Body of pancreas (tissue), 4 donors: Measurements from ENCODE around the gene UMAD1. TPM values are rescaled to one million over a fixed set of nuclear protein-coding genes. Genes with fewer than 3 reads are reported as not detected.

ENCODE experiments used
- ATAC-seq: fragments of 150-250 bp; one replicate; pipeline ENCODE4 v1.9.1; 2016
- DNase-seq, 4 donors: peaks; one replicate each; pipeline ENCODE4 v3.0.0-alpha.2; 2019
- H3K27ac ChIP-seq, 4 donors: fragments of 200-600 bp; sonication (generic); 1 replicate in 3 of 4; 2 replicates in 1 of 4; pipeline versions ENCODE4 v1.5.1 to v1.6.1; 2016 to 2019; ENCODE audit warnings: mild to moderate bottlenecking in 1 of 4, mixed read lengths in 1 of 4, moderate library complexity in 1 of 4
- H3K27me3 ChIP-seq, 2 donors: fragments of 200-600 bp; sonication (generic); one replicate each; pipeline ENCODE4 v1.6.0; 2016; ENCODE audit warnings: mild to moderate bottlenecking in 1 of 2
- H3K36me3 ChIP-seq, 2 donors: fragments of 200-600 bp; sonication (generic); replicated peaks in 1 of 2; 2 replicates each; pipeline ENCODE4 v1.5.1; 2016; ENCODE audit warnings: low read depth in 2 of 2; ENCODE audit not compliant: insufficient read depth in 1 of 2
- H3K4me1 ChIP-seq: fragments of 200-600 bp; sonication (generic); one replicate; pipeline ENCODE4 v1.6.0; 2016
- H3K4me3 ChIP-seq, 2 donors: fragments of 200-600 bp; sonication (generic); 1 replicate in 1 of 2; 2 replicates in 1 of 2; pipeline ENCODE4 v1.5.1; 2016 to 2019
- H3K9me3 ChIP-seq, 3 donors: fragments of 200-600 bp; sonication (generic); 1 replicate in 2 of 3; 2 replicates in 1 of 3; pipeline ENCODE4 v1.5.1; 2016
- POLR2A ChIP-seq, 3 donors: fragments of 450-650 bp; IDR thresholded peaks; one replicate each; pipeline ENCODE4 v1.6.1; 2016; ENCODE audit warnings: antibody characterized with exemption in 3 of 3, mild to moderate bottlenecking in 2 of 3
- WGBS, 2 donors: methylation state at CpG; one replicate each; pipeline ENCODE4 v1.1.5; 2017; 5-methylcytosine and 5-hydroxymethylcytosine counted together
- intact Hi-C: fragments of 100-400 bp; cut with DNase I; formaldehyde crosslinking; loops from one replicate; pipeline ENCODE4 v1.15.1; 2023
- total RNA-seq, 2 donors: library from RNA; depleted of rRNA; stranded (reverse); fragments of >200 nt; gene quantifications; one replicate each; pipeline ENCODE4 v1.1.0, GENCODE V29; 2016
- TF ChIP-seq, protein P1 (sequence below), 7 experiments: fragments of 450-650 bp in 4 of 7; fragments of 200-600 bp in 3 of 7; sonication (generic) in 3 of 7; IDR thresholded peaks; one replicate each; pipeline ENCODE4 v1.5.1; 2016 to 2019; ENCODE audit warnings: antibody characterized with exemption in 7 of 7

Gene UMAD1
- total RNA-seq, 2 donors from 2014 or later, result 15.8 to 34.8 TPM

DNA sequence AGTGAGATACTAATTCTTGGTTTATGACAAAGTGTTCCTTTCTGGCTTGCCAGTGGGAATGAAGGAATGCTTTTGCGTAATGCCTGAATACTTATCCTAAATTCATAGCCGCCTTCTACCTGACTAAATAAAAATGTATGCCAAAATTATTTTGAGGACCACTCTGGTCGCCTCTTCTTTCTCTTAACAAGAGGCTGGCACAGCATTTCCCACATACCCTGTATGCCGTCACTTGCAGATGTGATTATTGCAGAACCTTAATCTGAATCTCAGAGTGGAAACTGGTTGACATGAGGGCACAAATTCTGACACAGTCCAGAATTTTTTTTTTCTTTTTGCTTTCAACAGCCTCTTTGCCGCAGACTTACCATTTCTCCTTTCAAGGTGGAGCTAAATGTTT, 203.4 kb downstream of the UMAD1 start:
- Histone ChIP-seq H3K36me3 (peaks cover 0 to 4% of the 10 kb centered on the region in 2 donors), H3K9me3 (no peaks in the 10 kb centered on the region), H3K4me1 (no peaks in the 10 kb centered on the region), H3K4me3 (no peak overlapping the region), H3K27ac (no peak overlapping the region), H3K27me3 (no peaks in the 10 kb centered on the region)
- intact Hi-C loops, result no loop called here
- TF ChIP-seq POLR2A (IDR thresholded peaks at IDR 0.05), result no peak
- TF ChIP-seq, protein P1, sequence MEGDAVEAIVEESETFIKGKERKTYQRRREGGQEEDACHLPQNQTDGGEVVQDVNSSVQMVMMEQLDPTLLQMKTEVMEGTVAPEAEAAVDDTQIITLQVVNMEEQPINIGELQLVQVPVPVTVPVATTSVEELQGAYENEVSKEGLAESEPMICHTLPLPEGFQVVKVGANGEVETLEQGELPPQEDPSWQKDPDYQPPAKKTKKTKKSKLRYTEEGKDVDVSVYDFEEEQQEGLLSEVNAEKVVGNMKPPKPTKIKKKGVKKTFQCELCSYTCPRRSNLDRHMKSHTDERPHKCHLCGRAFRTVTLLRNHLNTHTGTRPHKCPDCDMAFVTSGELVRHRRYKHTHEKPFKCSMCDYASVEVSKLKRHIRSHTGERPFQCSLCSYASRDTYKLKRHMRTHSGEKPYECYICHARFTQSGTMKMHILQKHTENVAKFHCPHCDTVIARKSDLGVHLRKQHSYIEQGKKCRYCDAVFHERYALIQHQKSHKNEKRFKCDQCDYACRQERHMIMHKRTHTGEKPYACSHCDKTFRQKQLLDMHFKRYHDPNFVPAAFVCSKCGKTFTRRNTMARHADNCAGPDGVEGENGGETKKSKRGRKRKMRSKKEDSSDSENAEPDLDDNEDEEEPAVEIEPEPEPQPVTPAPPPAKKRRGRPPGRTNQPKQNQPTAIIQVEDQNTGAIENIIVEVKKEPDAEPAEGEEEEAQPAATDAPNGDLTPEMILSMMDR (IDR thresholded peaks at IDR 0.05), result no peak
- no peak for ATAC-seq
- no peak for DNase-seq
- WGBS, 2 donors, result 62 to 86% methylated on average over 5 of the region's 5 CpGs

- H3K36me3 ChIP-seq, result peaks cover 0 to 4% of the 10 kb centered on the region in 2 donors
- H3K4me3 ChIP-seq, result no peak overlapping the region
- no peaks in the 10 kb centered on the region for H3K9me3 ChIP-seq
- DNase-seq (no peak), ATAC-seq (no peak)
- intact Hi-C loops, result no loop called here
- H3K27me3 ChIP-seq, result no peaks in the 10 kb centered on the region
- TF ChIP-seq, protein P1 (IDR thresholded peaks at IDR 0.05), result no peak
- no peak overlapping the region for H3K27ac ChIP-seq
- H3K4me1 ChIP-seq, result no peaks in the 10 kb centered on the region
- WGBS, 2 donors, result 67 to 74% methylated on average over 2 of the region's 2 CpGs
Observed at GRCh38 chr7:7848246-7848645, 207.7 kb downstream of the UMAD1 start.

DNA sequence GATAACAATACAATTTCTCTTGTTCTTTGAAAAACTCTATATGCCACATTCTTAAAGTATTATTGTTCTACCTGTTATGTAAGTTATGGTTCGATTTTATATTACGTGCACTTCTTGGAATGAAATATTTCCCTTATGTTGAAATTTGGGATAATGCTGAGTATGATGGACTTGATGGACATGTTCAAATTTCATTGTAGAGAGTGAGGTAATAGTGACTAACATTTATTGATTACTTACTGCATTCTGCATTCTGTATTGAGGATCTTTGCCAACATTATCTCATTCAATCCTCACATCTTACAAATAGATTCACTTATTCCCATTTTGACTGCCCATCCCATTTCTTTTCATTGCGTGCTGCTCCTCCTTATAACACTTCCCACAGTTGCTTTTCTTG, 208.3 kb downstream of the UMAD1 start:
- DNase-seq (no peak), ATAC-seq (no peak)
- Histone ChIP-seq H3K27ac (no peak overlapping the region), H3K9me3 (no peaks in the 10 kb centered on the region), H3K36me3 (peaks cover 0 to 4% of the 10 kb centered on the region in 2 donors), H3K4me1 (no peaks in the 10 kb centered on the region), H3K27me3 (no peaks in the 10 kb centered on the region), H3K4me3 (no peak overlapping the region)
- 78 to 97% methylated on average over 3 of the region's 3 CpGs for WGBS, 2 donors
- intact Hi-C loops, result no loop called here
- TF ChIP-seq, protein P1 (IDR thresholded peaks at IDR 0.05), result no peak
- TF ChIP-seq POLR2A (IDR thresholded peaks at IDR 0.05), result no peak

DNA sequence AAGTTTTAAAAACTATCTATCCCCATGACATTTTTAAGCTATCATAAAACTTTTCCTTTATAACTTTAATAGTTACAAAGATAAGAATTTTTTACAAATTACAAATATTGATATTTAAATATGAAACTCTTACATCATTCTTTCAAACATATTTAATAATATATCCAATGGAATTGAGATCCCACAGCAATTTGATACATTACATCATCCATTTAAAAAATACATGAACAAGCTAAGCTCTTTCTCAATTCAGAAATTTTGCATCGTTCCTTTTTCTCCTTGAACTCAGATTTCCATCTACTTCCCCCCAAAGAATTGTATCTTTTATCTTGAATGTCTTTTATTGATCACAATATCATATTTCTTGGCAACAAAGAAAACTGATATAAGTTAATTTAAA, 209.6 kb downstream of the UMAD1 start:
- DNase-seq, result no peak
- H3K27me3 ChIP-seq, result no peaks in the 10 kb centered on the region
- H3K36me3 ChIP-seq, result peaks cover 0 to 4% of the 10 kb centered on the region in 2 donors
- TF ChIP-seq, protein P1 (IDR thresholded peaks at IDR 0.05), result no peak
- TF ChIP-seq POLR2A (IDR thresholded peaks at IDR 0.05), result no peak
- H3K4me1 ChIP-seq, result no peaks in the 10 kb centered on the region
- H3K4me3 ChIP-seq, result no peak overlapping the region
- WGBS, 2 donors, result 70 to 97% methylated on average over 1 of the region's 1 CpG
- intact Hi-C loops, result no loop called here
- H3K9me3 ChIP-seq, result peaks cover 0 to 8% (median 0%) of the 10 kb centered on the region in 3 donors
- no peak for ATAC-seq
- H3K27ac ChIP-seq, result no peak overlapping the region

DNA sequence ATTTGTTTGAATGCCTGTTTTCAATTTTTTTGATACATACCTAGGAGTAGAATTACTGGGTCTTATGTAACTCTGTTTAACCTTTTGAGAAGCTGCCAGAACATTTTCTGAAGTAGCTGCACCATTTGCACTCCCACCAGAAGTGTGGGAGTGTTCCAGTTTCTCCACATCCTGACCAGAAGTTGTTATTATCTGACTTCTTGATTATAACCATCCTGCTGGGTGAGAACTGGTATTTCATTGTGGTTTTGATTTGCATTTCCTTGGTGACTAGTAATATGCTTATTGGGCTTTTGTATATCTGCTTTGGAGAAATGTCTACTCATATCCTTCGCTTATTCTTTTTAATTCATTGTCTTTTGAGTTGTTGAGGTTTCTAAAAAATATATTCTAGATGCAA, 210.8 kb downstream of the UMAD1 start:
- Histone ChIP-seq H3K9me3 (peaks cover 0 to 11% (median 0%) of the 10 kb centered on the region in 3 donors), H3K27ac (no peak overlapping the region), H3K27me3 (no peaks in the 10 kb centered on the region), H3K36me3 (no peaks in the 10 kb centered on the region), H3K4me3 (no peak overlapping the region), H3K4me1 (no peaks in the 10 kb centered on the region)
- intact Hi-C loops, result no loop called here
- 97 to 100% methylated on average over 1 of the region's 1 CpG for WGBS, 2 donors
- DNase-seq (no peak), ATAC-seq (no peak)
- TF ChIP-seq, protein P1 (IDR thresholded peaks at IDR 0.05), result no peak
- no peak for TF ChIP-seq POLR2A (IDR thresholded peaks at IDR 0.05)
